Measurements from ENCODE around the gene VEGFA. TPM values are rescaled to one million over a fixed set of nuclear protein-coding genes. Genes with fewer than 3 reads are reported as not detected.

Gene VEGFA
- total RNA-seq, 1 experiment from 2014 or later = 407 TPM

- BruUV-seq (replicated peaks) = no TSS peak
Observed at GRCh38 chr6:43807228-43808061, 37.4 kb downstream of the VEGFA start.

DNA sequence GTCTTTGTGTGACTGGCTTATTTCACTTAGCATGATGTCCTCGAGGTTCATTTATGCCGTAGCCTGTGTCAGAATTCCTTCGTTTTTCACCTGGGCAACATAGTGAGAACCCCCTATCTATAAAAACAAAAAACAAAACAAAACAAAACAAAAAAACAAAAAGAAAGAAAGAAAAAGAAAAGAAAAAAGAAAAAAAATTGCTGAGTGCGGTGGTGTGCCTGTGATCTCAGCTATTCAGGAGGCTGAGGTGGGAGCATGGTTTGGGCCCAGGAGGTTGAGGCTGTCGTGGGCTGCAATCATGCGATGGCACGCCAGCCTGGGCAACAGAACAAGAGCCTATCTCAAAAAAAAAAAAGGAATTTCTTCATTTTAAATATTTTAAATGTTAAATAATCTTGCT lies 38.4 kb downstream of the VEGFA start:
- Mint-ChIP-seq H3K27me3 (ENCODE audit: unreplicated experiment) (no peaks in the 10 kb centered on the region), H3K9me3 (ENCODE audit: low read depth, unreplicated experiment) (no peaks in the 10 kb centered on the region), H3K4me1 (ENCODE audit: low read depth, unreplicated experiment) (peaks cover 91% of the 10 kb centered on the region), H3K4me3 (ENCODE audit: low read depth, unreplicated experiment) (no peak overlapping the region), H3K27ac (ENCODE audit: unreplicated experiment) (no peak overlapping the region), H3K36me3 (ENCODE audit: insufficient read depth, unreplicated experiment) (peaks cover 5% of the 10 kb centered on the region)
- DNase-seq = no peak
- no TSS peak for BruUV-seq (replicated peaks)
- no peak for TF ChIP-seq CTCF (IDR thresholded peaks at IDR 0.05; ENCODE audit: unreplicated experiment)
- CTCF ChIA-PET = interaction anchor here (1.6 to 1.8 kb wide), 2 partner anchors 9 to 23 kb away, joined by 4 to 9 read pairs; no protein-coding TSS in a partner anchor
- intact Hi-C loops (cut with micrococcal nuclease; ENCODE audit: unreplicated experiment) = loop anchor here (5.0 kb wide), 1 partner anchor 36 kb away; the partner anchor contains the start of gene VEGFA

More at GRCh38 chr6:43807228-43808061, 37.4 kb downstream of the VEGFA start:
- no peak overlapping the region for H3K4me3 Mint-ChIP-seq (ENCODE audit: low read depth, unreplicated experiment)
- H3K9me3 Mint-ChIP-seq (ENCODE audit: low read depth, unreplicated experiment) = no peaks in the 10 kb centered on the region
- H3K36me3 Mint-ChIP-seq (ENCODE audit: insufficient read depth, unreplicated experiment) = peaks cover 11% of the 10 kb centered on the region
- peak overlapping the region; percentile 27 for H3K27ac Mint-ChIP-seq (ENCODE audit: unreplicated experiment)
- intact Hi-C loops (cut with micrococcal nuclease; ENCODE audit: unreplicated experiment) = loop anchor here (5.0 kb wide), 1 partner anchor 35 kb away; the partner anchor contains the start of gene VEGFA
- no peak for TF ChIP-seq CTCF (IDR thresholded peaks at IDR 0.05; ENCODE audit: unreplicated experiment)
- CTCF ChIA-PET = interaction anchor here (1.0 to 1.8 kb wide), 9 partner anchors 8 to 122 kb away, joined by 3 to 9 read pairs (median 3); partner anchors contain the start of gene VEGFA
- no peak for DNase-seq
- H3K27me3 Mint-ChIP-seq (ENCODE audit: unreplicated experiment) = no peaks in the 10 kb centered on the region
- H3K4me1 Mint-ChIP-seq (ENCODE audit: low read depth, unreplicated experiment) = peaks cover 93% of the 10 kb centered on the region

DNA sequence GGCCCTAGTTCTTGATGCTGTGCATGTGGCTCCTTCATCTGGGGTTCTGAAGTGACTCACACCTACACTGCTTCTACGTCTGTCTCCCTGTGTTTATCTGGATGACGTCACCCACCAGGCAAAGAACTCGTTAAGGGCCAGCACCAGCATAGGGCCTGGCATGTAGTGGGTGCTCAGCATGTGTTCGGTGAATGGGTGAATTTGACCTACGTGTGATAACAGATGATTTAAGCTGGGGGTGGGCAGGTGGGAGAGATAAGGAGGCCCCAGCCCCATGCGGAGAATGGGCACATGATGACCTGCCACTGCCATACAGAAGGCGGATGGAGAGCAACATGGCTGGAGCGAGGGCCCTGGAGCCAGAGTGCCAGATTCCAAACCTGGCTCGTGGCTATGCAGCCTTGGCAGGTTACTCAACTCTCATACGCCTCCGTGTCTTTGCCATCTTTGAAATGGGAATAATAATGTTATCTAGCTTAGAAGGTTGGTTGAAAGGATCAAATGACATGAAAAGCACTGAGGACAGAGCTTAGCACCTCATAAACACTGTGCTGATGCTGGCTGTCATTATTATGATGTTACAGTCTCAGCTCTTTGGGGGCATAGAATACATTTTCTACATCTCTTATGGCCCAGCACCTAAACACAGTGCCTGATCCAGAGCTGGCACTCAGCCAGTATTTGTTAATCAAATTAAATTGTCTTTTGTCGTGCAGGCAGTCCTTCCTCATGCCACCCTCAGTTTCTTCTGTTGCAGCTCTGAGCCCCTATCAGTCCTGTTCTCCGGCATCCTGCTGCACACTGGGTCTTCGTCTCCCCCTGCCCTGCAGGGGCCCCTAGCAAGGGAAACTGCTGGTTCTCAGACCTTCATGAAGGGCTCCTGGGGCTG lies 39.6 kb downstream of the VEGFA start:
- no peaks in the 10 kb centered on the region for H3K27me3 Mint-ChIP-seq (ENCODE audit: unreplicated experiment)
- peaks cover 91% of the 10 kb centered on the region for H3K4me1 Mint-ChIP-seq (ENCODE audit: low read depth, unreplicated experiment)
- H3K27ac Mint-ChIP-seq (ENCODE audit: unreplicated experiment) = peak overlapping the region; percentile 34
- no peaks in the 10 kb centered on the region for H3K9me3 Mint-ChIP-seq (ENCODE audit: low read depth, unreplicated experiment)
- no peak for TF ChIP-seq CTCF (IDR thresholded peaks at IDR 0.05; ENCODE audit: unreplicated experiment)
- no TSS peak for BruUV-seq (replicated peaks)
- H3K4me3 Mint-ChIP-seq (ENCODE audit: low read depth, unreplicated experiment) = no peak overlapping the region
- CTCF ChIA-PET = no interaction called here
- no peaks in the 10 kb centered on the region for H3K36me3 Mint-ChIP-seq (ENCODE audit: insufficient read depth, unreplicated experiment)
- peak; percentile 74 for DNase-seq
- intact Hi-C loops (cut with micrococcal nuclease; ENCODE audit: unreplicated experiment) = loop anchor here (5.0 kb wide), 1 partner anchor 37 kb away; the partner anchor contains the start of gene VEGFA

DNA sequence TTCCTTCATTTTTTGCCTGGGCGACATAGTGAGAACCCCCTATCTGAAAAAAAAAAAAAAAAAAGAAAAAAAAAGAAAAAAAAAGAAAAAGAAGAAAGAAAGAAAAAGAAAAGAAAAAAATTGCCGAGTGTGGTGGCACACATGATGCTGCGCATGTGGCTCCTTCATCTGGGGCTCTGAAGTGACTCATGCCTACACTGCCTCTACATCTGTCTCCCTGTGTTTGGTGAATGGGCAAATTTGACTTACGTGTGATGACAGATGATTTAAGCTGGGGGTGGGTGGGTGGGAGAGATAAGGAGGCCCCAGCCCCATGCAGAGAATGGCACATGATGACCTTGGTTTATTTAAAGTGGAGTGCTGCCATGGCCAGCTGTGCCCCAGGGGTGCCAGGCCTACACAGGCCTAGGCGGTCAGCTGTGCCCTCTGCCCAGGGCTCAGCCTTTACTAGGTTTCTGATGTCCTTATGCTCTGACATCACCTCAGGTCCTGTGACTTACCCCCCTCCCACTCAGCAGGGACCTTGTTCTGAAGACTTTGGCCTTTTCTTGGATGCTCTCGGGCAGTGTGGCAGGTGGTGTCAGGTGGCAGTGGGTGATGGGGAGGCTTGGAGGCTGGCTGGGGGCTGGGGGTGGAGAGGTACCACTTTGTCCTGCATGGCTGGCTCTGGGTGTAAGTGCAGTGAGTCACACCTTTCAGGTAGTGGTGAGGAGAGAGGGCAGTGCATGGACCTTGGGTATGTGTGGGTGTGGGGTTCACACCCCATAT lies 41.1 kb downstream of the VEGFA start:
- intact Hi-C loops (cut with micrococcal nuclease; ENCODE audit: unreplicated experiment) = no loop called here
- peak overlapping the region; percentile 51 for H3K27ac Mint-ChIP-seq (ENCODE audit: unreplicated experiment)
- CTCF ChIA-PET = no interaction called here
- no peak overlapping the region for H3K4me3 Mint-ChIP-seq (ENCODE audit: low read depth, unreplicated experiment)
- peaks cover 88% of the 10 kb centered on the region for H3K4me1 Mint-ChIP-seq (ENCODE audit: low read depth, unreplicated experiment)
- no peak for TF ChIP-seq CTCF (IDR thresholded peaks at IDR 0.05; ENCODE audit: unreplicated experiment)
- no TSS peak for BruUV-seq (replicated peaks)
- no peaks in the 10 kb centered on the region for H3K9me3 Mint-ChIP-seq (ENCODE audit: low read depth, unreplicated experiment)
- H3K36me3 Mint-ChIP-seq (ENCODE audit: insufficient read depth, unreplicated experiment) = no peaks in the 10 kb centered on the region
- no peaks in the 10 kb centered on the region for H3K27me3 Mint-ChIP-seq (ENCODE audit: unreplicated experiment)
- no peak for DNase-seq
